ENCODE data around the gene GABRB2. TPM values are rescaled to one million over a fixed set of nuclear protein-coding genes. Genes with fewer than 3 reads are reported as not detected.

Gene GABRB2
- total and polyA plus RNA-seq, 2 experiments from 2014 or later, result 0.11 to 0.94 TPM

DNA sequence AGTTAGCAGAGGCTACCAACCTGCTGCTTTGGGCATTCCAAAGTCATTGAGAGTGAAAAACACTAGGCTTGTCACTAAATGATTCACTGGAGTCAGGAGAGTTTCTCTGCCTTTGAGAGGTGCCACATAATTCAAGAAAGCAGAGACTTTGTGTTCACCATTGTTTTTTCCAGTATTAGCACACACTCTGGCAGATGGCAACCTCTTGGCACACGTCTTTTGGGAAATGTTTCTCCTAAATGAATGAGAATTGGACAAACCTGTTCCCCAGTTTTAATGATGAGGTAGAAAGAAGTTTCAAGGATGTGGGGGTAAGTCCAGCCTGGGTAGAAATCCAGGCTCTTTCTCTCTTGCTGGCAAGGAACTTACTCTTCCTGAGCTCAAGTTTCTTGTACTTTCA lies 259.1 kb downstream of the GABRB2 start:
- Mint-ChIP-seq H3K27ac (no peak overlapping the region), H3K27me3 (ENCODE audit: insufficient read depth, low read depth, poor library complexity) (no peaks in the 10 kb centered on the region), H3K4me3 (no peak overlapping the region), H3K36me3 (ENCODE audit: low read depth) (no peaks in the 10 kb centered on the region), H3K9me3 (no peaks in the 10 kb centered on the region), H3K4me1 (no peaks in the 10 kb centered on the region)
- no peaks in the 10 kb centered on the region for H3K27me3 ChIP-seq (ENCODE audit: insufficient read depth)
- H3K79me2 ChIP-seq (replicated peaks; ENCODE audit: insufficient read depth), result no peaks in the 10 kb centered on the region
- H3K27ac ChIP-seq (ENCODE audit: low read depth), result no peak overlapping the region
- DNase-seq (ENCODE audit: low spot score) (no peak), ATAC-seq (no peak)
- no peak overlapping the region for H3K4me3 ChIP-seq
- no peak overlapping the region for H2AFZ ChIP-seq
- H3F3A ChIP-seq (replicated peaks; ENCODE audit: low read depth), result no peaks in the 10 kb centered on the region
- H3K9me2 ChIP-seq (ENCODE audit: insufficient read depth), result no peaks in the 10 kb centered on the region
- no peaks in the 10 kb centered on the region for H4K20me1 ChIP-seq (replicated peaks; ENCODE audit: insufficient read depth)
- H3K4me2 ChIP-seq, result no peak overlapping the region
- no peak for TF ChIP-seq ZNF331 (CRISPR knock-in tag; IDR thresholded peaks at IDR 0.05; ENCODE audit: low read depth)
- TF ChIP-seq, protein P1, sequence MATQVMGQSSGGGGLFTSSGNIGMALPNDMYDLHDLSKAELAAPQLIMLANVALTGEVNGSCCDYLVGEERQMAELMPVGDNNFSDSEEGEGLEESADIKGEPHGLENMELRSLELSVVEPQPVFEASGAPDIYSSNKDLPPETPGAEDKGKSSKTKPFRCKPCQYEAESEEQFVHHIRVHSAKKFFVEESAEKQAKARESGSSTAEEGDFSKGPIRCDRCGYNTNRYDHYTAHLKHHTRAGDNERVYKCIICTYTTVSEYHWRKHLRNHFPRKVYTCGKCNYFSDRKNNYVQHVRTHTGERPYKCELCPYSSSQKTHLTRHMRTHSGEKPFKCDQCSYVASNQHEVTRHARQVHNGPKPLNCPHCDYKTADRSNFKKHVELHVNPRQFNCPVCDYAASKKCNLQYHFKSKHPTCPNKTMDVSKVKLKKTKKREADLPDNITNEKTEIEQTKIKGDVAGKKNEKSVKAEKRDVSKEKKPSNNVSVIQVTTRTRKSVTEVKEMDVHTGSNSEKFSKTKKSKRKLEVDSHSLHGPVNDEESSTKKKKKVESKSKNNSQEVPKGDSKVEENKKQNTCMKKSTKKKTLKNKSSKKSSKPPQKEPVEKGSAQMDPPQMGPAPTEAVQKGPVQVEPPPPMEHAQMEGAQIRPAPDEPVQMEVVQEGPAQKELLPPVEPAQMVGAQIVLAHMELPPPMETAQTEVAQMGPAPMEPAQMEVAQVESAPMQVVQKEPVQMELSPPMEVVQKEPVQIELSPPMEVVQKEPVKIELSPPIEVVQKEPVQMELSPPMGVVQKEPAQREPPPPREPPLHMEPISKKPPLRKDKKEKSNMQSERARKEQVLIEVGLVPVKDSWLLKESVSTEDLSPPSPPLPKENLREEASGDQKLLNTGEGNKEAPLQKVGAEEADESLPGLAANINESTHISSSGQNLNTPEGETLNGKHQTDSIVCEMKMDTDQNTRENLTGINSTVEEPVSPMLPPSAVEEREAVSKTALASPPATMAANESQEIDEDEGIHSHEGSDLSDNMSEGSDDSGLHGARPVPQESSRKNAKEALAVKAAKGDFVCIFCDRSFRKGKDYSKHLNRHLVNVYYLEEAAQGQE (IDR thresholded peaks at IDR 0.05; ENCODE audit: unreplicated experiment), result no peak
- TF ChIP-seq, protein P2, sequence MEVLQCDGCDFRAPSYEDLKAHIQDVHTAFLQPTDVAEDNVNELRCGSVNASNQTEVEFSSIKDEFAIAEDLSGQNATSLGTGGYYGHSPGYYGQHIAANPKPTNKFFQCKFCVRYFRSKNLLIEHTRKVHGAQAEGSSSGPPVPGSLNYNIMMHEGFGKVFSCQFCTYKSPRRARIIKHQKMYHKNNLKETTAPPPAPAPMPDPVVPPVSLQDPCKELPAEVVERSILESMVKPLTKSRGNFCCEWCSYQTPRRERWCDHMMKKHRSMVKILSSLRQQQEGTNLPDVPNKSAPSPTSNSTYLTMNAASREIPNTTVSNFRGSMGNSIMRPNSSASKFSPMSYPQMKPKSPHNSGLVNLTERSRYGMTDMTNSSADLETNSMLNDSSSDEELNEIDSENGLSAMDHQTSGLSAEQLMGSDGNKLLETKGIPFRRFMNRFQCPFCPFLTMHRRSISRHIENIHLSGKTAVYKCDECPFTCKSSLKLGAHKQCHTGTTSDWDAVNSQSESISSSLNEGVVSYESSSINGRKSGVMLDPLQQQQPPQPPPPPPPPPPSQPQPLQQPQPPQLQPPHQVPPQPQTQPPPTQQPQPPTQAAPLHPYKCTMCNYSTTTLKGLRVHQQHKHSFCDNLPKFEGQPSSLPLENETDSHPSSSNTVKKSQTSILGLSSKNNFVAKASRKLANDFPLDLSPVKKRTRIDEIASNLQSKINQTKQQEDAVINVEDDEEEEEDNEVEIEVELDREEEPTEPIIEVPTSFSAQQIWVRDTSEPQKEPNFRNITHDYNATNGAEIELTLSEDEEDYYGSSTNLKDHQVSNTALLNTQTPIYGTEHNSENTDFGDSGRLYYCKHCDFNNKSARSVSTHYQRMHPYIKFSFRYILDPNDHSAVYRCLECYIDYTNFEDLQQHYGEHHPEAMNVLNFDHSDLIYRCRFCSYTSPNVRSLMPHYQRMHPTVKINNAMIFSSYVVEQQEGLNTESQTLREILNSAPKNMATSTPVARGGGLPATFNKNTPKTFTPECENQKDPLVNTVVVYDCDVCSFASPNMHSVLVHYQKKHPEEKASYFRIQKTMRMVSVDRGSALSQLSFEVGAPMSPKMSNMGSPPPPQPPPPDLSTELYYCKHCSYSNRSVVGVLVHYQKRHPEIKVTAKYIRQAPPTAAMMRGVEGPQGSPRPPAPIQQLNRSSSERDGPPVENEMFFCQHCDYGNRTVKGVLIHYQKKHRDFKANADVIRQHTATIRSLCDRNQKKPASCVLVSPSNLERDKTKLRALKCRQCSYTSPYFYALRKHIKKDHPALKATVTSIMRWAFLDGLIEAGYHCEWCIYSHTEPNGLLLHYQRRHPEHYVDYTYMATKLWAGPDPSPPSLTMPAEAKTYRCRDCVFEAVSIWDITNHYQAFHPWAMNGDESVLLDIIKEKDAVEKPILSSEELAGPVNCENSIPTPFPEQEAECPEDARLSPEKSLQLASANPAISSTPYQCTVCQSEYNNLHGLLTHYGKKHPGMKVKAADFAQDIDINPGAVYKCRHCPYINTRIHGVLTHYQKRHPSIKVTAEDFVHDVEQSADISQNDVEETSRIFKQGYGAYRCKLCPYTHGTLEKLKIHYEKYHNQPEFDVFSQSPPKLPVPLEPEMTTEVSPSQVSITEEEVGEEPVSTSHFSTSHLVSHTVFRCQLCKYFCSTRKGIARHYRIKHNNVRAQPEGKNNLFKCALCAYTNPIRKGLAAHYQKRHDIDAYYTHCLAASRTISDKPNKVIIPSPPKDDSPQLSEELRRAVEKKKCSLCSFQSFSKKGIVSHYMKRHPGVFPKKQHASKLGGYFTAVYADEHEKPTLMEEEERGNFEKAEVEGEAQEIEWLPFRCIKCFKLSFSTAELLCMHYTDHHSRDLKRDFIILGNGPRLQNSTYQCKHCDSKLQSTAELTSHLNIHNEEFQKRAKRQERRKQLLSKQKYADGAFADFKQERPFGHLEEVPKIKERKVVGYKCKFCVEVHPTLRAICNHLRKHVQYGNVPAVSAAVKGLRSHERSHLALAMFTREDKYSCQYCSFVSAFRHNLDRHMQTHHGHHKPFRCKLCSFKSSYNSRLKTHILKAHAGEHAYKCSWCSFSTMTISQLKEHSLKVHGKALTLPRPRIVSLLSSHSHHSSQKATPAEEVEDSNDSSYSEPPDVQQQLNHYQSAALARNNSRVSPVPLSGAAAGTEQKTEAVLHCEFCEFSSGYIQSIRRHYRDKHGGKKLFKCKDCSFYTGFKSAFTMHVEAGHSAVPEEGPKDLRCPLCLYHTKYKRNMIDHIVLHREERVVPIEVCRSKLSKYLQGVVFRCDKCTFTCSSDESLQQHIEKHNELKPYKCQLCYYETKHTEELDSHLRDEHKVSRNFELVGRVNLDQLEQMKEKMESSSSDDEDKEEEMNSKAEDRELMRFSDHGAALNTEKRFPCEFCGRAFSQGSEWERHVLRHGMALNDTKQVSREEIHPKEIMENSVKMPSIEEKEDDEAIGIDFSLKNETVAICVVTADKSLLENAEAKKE (CRISPR knock-in tag; IDR thresholded peaks at IDR 0.05), result no peak
- TF ChIP-seq EZH2phosphoT487 (IDR thresholded peaks at IDR 0.05; ENCODE audit: unreplicated experiment), result no peak
- TF ChIP-seq, protein P3, sequence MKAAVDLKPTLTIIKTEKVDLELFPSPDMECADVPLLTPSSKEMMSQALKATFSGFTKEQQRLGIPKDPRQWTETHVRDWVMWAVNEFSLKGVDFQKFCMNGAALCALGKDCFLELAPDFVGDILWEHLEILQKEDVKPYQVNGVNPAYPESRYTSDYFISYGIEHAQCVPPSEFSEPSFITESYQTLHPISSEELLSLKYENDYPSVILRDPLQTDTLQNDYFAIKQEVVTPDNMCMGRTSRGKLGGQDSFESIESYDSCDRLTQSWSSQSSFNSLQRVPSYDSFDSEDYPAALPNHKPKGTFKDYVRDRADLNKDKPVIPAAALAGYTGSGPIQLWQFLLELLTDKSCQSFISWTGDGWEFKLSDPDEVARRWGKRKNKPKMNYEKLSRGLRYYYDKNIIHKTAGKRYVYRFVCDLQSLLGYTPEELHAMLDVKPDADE (IDR thresholded peaks at IDR 0.05), result no peak
- TF ChIP-seq CREB1 (CRISPR knock-in tag; IDR thresholded peaks at IDR 0.05; ENCODE audit: low read depth), result no peak
- TF ChIP-seq ZNF114 (CRISPR knock-in tag; IDR thresholded peaks at IDR 0.05), result no peak
- TF ChIP-seq EZH2 (IDR thresholded peaks at IDR 0.05; ENCODE audit: low read depth, unreplicated experiment), result no peak
- no peak for TF ChIP-seq STAT1 (IDR thresholded peaks at IDR 0.05; ENCODE audit: unreplicated experiment)
- TF ChIP-seq POLR2AphosphoS5 (IDR thresholded peaks at IDR 0.05; ENCODE audit: low read depth), result no peak
- TF ChIP-seq NANOG (IDR thresholded peaks at IDR 0.05; ENCODE audit: borderline replicate concordance), result no peak
- no peak for TF ChIP-seq JUNB (IDR thresholded peaks at IDR 0.05; ENCODE audit: unreplicated experiment)
- TF ChIP-seq, protein P4, sequence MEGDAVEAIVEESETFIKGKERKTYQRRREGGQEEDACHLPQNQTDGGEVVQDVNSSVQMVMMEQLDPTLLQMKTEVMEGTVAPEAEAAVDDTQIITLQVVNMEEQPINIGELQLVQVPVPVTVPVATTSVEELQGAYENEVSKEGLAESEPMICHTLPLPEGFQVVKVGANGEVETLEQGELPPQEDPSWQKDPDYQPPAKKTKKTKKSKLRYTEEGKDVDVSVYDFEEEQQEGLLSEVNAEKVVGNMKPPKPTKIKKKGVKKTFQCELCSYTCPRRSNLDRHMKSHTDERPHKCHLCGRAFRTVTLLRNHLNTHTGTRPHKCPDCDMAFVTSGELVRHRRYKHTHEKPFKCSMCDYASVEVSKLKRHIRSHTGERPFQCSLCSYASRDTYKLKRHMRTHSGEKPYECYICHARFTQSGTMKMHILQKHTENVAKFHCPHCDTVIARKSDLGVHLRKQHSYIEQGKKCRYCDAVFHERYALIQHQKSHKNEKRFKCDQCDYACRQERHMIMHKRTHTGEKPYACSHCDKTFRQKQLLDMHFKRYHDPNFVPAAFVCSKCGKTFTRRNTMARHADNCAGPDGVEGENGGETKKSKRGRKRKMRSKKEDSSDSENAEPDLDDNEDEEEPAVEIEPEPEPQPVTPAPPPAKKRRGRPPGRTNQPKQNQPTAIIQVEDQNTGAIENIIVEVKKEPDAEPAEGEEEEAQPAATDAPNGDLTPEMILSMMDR (conservative IDR thresholded peaks at IDR 0.05; ENCODE audit: low read depth in 2 of 2), result no peak
- H3K36me3 ChIP-seq (ENCODE audit: insufficient read depth), result no peaks in the 10 kb centered on the region
- H3K4me1 ChIP-seq (ENCODE audit: insufficient read depth), result no peaks in the 10 kb centered on the region

Measured in GM23338 (cell line).